Endothelial cell of umbilical vein (primary cell): ENCODE results near the gene SUFU.

Source experiments
- EZH2 ChIP-seq: IDR thresholded peaks from 2 replicates; pipeline ENCODE4 v1.6.1; 2012; ENCODE audit warnings: borderline replicate concordance, low read depth, mild to moderate bottlenecking, moderate library complexity, low read length, inconsistent platforms; ENCODE audit not compliant: severe bottlenecking
- FOS ChIP-seq: IDR thresholded peaks from 2 replicates; pipeline ENCODE4 v1.6.1; 2011; ENCODE audit warnings: mild to moderate bottlenecking, low read length, moderate library complexity, borderline replicate concordance; ENCODE audit not compliant: insufficient read depth
- GATA2 ChIP-seq: IDR thresholded peaks from 2 replicates; pipeline ENCODE4 v1.7.0; 2011; ENCODE audit warnings: low read depth, mild to moderate bottlenecking, moderate library complexity, mixed read lengths, low read length; ENCODE audit not compliant: insufficient read length, insufficient read depth
- JUN ChIP-seq: IDR thresholded peaks from 2 replicates; pipeline ENCODE4 v1.6.1; 2011; ENCODE audit warnings: borderline replicate concordance, low read depth; ENCODE audit not compliant: insufficient read length, insufficient read depth
- MAX ChIP-seq: IDR thresholded peaks from 2 replicates; pipeline ENCODE4 v1.6.1; 2011; ENCODE audit not compliant: insufficient read depth, insufficient read length
- POLR2A ChIP-seq: IDR thresholded peaks from 2 replicates; pipeline ENCODE4 v1.6.1; 2012; ENCODE audit warnings: low read depth, mild to moderate bottlenecking, control low read depth, low read length
- POLR2AphosphoS5 ChIP-seq: IDR thresholded peaks from 2 replicates; pipeline ENCODE4 v1.6.1; 2012; ENCODE audit warnings: low read depth, mild to moderate bottlenecking, control low read depth, low read length, moderate library complexity; ENCODE audit not compliant: insufficient read depth
- TF ChIP-seq, protein P1 (sequence below), 2 donors: IDR thresholded peaks; 1 replicate in 1 of 2; 2 replicates in 1 of 2; pipeline ENCODE4 v1.5.1; 2011; ENCODE audit warnings: low read length in 2 of 2, mild to moderate bottlenecking in 2 of 2, moderate library complexity in 2 of 2, control low read depth in 1 of 2, inconsistent platforms in 1 of 2, low read depth in 1 of 2; ENCODE audit not compliant: insufficient read depth in 1 of 2; ENCODE audit errors: extremely low read depth in 1 of 2

DNA sequence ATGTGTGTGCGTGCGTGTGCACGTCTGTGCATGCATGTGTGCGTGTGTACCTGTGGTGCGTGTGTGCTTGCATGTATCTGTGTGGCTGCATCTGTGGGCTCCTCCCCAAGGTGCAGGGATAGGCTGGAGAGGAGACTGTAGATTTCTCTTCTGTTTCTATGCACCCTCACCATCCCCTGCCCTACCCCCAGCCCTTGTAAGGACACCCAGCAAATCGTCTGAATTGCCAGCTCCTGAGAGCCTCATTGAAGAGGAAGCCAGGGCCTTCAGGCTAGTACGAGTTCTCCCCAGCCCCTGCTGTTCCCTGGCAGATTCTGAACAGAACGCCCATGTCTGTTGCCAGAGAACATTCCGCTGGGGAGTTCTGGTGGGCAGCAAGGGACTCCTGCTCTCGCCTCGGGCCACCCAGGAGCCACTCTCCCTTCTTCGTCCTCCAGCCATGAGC lies 123.5 kb downstream of the SUFU start:
- TF ChIP-seq, protein P1, sequence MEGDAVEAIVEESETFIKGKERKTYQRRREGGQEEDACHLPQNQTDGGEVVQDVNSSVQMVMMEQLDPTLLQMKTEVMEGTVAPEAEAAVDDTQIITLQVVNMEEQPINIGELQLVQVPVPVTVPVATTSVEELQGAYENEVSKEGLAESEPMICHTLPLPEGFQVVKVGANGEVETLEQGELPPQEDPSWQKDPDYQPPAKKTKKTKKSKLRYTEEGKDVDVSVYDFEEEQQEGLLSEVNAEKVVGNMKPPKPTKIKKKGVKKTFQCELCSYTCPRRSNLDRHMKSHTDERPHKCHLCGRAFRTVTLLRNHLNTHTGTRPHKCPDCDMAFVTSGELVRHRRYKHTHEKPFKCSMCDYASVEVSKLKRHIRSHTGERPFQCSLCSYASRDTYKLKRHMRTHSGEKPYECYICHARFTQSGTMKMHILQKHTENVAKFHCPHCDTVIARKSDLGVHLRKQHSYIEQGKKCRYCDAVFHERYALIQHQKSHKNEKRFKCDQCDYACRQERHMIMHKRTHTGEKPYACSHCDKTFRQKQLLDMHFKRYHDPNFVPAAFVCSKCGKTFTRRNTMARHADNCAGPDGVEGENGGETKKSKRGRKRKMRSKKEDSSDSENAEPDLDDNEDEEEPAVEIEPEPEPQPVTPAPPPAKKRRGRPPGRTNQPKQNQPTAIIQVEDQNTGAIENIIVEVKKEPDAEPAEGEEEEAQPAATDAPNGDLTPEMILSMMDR (IDR thresholded peaks at IDR 0.05; ENCODE audit: extremely low read depth in 1 of 2, insufficient read depth in 1 of 2, low read depth in 1 of 2, low read length in 2 of 2): no peak
- no peak for TF ChIP-seq POLR2A
- TF ChIP-seq EZH2: no peak
- TF ChIP-seq POLR2AphosphoS5: no peak
- TF ChIP-seq MAX: no peak
- TF ChIP-seq FOS: no peak
- TF ChIP-seq JUN: no peak
- no peak for TF ChIP-seq GATA2
